HG03460 (cell line): Measurements from ENCODE around the gene MRTO4.

Experiments
- ATAC-seq: cut with Tn5 transposase; IDR thresholded peaks from one replicate; pipeline ENCODE4 v1.9.1; 2021; ENCODE audit not compliant: unreplicated experiment

The MRTO4 gene

GRCh38 chr1:19308509-19308907, 56.9 kb downstream of the MRTO4 start:
- ATAC-seq: no peak

- ATAC-seq: no peak
Observed at GRCh38 chr1:19309123-19309813, 57.7 kb downstream of the MRTO4 start.
